NOMO-1 (cell line): ENCODE data around the gene ADGRA3.

ENCODE experiments used
- DNase-seq, 2 experiments: peaks; one replicate each; lab custom pipeline; 2025; ENCODE audit not compliant: unreplicated experiment in 2 of 2; lab: John Stamatoyannopoulos, UW

The ADGRA3 gene

DNA sequence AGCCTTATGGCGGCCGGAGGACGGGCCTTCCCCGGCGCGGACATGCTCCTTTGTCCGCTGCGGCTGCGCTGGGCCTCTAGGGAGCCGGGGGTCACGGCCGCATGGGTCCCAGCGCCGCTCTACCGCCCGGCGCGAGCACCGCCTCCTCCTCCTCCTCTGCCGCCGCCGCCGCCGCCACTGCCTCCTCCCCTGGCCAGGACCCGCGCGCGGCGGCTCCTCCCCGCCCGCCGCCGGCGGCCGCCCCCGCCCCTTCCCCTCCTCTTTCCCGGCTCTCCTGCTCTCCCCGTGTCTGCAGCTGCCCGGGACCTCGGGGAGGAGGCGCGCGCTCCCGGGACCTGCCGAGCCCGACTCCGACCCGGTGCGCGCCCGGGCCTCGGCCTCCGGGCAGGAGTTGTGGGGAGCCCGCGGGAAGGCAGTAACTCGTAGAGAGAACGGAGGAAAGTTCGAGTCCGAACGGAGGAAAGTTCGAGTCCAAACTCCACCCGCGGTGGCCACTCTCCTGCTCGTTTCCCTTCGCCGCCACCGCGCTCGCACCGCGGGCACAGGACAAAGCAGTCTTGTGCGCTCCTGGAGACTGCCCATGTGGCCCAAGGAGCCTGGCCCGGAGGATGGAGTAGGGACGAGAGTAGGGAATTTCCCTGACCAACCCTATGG lies at the start of gene ADGRA3:
ADGRA3 (minus strand) TSS at position 179 of the 654 bp plus-strand sequence. CDS start 282 bp downstream, outside the sequence.
- DNase-seq = peak; percentile 7

GRCh38 chr4:22556495-22556894 lies 40.6 kb upstream of the ADGRA3 start:
- no peak for DNase-seq

- DNase-seq = no peak
Measured at GRCh38 chr4:22554670-22555069, 38.8 kb upstream of the ADGRA3 start.

DNA sequence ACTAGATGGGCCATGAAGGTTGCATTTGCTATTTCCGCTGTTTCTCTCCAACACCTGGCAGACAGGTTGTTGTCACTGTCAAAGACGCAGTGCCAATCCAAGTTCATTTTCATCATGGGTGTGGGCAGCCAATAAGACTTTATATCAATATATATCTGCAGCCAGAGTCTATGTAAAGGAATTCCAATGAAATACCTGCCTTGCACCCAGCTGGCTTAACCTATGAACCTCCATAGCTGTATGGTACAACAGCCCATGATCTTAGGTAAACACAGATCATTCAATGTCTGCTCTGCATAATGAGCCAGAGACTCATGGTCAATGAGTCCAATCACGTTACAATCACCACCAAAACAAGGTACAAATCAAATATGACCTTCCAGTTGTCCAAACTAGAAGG lies 37.7 kb upstream of the ADGRA3 start:
- no peak for DNase-seq

- no peak for DNase-seq
Measured at GRCh38 chr4:22552812-22553211, 36.9 kb upstream of the ADGRA3 start.

GRCh38 chr4:22551550-22551949 lies 35.7 kb upstream of the ADGRA3 start:
- DNase-seq = no peak

- DNase-seq = no peak
Measured at GRCh38 chr4:22546299-22546698, 30.4 kb upstream of the ADGRA3 start.

DNA sequence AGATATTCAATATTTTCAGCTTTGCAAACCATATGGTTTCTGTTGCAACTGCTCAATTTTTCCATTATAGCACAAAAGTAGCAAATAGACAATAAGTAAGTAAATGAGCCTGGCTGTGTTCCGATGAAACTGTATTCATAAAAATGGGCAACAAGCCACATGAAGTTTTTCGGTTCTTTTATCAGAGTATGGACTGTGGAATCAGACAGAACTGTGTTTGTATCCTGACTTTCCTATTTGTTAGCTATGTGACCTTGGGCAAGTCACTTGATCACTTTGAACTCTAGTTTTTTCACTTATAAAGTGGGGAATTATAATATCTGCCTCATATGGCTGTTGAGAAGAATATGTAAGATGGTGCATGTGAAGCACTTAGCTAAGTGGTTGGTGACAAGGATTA lies 23.4 kb upstream of the ADGRA3 start:
- no peak for DNase-seq

DNA sequence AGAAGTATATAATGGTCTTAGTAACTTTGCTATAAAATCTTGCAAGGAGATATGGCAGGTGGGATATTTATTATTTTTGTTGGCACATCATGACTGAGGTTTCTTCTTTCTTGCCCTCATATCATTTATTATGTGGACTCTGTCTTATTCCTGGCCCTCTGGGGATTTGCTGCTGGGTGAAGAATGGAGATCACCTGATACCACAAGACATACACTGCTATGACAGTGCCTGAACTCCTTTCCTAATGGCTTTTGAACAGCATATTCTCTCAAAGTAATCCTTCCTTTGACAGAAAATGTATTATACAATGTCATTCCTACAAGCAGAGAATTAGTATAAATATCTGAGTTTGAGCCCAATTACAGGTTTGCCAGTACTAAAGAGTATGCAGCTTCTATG lies 22.0 kb upstream of the ADGRA3 start:
- DNase-seq = no peak

DNA sequence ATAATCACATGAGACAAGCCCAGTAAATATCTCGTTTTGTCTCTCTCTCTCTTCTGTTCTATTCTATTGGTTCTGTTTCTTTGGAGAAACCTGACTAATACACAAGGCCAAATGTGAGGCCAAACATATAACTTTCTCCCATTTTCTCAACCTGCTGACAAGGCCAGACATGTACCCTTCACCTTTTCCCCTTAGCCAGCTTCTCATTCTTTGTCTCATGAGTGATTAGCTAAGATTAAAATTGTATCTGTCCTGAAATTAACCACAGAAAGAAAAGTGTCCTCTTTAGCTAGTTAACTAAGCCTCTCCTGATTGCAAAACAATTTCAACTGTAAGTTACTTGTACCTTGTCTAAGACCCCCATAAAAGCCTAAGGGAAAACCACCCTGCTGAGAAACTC lies 18.5 kb upstream of the ADGRA3 start:
- no peak for DNase-seq

DNA sequence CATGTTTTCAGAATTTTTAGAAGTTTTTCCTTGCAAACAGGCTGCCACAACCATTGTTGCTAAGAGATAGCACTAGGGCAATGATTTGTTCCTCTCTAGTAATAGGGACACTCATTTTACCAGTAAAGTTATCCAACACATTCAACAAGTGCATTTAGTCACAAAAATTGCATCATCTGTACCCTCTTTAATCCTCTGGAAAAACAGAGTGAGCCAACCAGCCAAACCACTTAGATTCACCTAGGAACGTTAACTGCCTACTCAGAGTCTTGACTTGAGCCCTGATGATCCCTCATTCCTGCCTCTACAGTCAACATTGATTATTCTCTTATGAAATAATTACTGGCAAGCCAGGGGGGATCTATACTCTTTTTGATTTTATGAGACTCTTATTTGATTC lies 17.0 kb upstream of the ADGRA3 start:
- no peak for DNase-seq

- no peak for DNase-seq
Measured at GRCh38 chr4:22532117-22532516, 16.3 kb upstream of the ADGRA3 start.

DNA sequence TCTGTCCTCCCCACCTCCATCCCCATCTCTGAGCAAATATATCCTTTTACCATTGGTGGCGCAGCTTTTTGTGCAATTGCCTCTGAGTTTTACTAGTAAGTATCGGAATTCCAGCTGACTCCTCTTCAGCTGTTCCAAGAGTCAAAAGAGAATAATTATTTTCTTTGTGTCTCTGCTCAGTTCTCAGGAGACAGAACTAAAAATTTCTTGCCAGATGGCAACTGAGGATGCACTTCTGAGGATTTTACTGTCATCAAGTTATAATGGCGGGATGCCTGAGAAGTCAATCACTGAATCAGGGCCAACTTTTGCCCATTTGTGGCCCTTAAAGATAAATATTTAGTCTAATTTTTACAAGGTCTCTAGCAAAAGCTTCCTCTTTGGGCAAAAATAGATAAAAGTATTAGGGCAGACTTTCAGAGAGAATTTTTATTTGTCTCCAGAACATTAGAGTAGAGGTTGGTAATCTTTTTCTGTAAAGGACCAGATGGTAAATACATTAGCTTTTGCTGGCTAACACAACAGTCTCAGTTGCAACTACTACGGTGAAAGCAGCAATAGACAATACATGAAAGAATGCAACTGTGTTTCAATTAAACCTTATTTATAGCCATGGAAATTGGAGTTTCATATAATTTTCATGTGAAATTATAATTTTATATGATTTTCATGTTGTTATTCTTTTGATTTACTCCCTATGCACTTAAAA lies 15.6 kb upstream of the ADGRA3 start:
- no peak for DNase-seq

GRCh38 chr4:22524895-22525294 lies 9.0 kb upstream of the ADGRA3 start:
- no peak for DNase-seq

DNA sequence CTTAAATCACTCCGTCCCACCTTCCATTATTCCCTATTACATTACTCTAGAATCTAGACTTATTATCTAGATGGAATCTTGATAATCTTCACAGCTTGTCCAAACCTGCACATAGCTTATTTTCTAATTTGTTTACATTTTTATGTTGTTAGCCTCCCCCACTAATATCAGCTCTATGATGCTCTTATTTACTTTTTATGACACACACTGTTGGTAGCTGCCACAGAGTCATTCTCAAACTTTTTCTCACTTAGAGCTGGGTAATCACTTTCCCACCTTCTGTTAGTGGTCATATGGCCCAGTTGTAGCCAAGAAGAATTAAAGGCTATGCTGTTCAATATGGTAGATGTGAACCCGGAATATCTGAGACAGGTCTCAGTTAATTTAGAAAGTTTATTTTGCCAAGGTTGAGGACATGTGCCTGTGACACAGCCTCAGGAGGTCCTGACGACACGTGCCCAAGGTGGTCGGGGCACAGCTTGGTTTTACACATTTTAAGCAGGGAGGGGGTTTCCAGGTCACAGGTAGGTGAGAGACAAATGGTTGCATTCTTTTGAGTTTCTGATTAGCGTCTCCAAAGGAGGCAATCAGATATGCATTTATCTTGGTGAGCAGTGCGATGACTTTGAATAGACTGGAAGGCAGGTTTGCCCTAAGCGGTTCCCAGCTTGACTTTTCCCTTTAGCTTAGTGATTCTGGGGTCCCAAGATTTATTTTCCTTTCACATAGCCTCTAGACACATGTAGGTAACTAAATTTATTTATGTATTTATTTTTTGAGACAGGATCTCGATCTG lies 7.0 kb upstream of the ADGRA3 start:
- DNase-seq = no peak

GRCh38 chr4:22522206-22522605 lies 6.3 kb upstream of the ADGRA3 start:
- DNase-seq = no peak

DNA sequence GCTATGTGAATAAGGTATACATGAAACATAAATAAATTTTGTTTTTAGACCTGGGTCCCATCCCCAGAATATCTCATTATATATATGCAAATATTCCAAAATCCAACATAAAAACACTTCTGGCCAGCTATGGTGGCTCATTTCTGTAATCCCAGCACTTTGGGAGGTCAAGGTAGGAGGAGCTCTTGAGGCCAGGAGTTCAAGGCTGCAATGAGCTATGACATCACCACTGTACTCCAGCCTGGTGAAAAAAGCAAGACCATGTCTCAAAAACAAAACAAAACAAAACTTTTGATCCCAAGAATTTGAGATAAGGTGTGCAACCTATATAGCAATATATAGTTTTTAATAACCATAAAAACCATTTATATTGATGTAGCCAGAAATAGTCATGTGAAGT lies 5.4 kb upstream of the ADGRA3 start:
- no peak for DNase-seq

GRCh38 chr4:22515145-22515887 lies 550 bp downstream of the ADGRA3 start:
- peak; percentile 31 to 33 for DNase-seq

GRCh38 chr4:22514481-22514880 lies 1.4 kb downstream of the ADGRA3 start:
- no peak for DNase-seq

DNA sequence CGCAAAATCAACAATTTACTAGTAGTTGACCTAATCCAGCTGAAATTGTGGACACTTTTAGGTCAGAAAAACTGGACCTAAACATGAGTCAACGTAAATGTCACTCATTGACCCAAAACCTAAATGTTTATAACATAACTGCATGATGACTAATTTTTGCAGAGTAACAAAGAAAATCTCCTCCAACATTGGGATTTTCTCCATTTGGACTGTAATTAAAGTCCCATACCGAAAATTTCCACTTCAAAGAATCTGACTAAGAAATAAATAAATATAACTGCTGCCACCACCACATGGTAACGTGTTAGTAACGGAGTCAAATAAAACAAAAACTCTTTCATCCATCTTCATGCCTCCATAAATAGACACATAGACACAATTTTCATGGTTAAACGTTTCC lies 1.9 kb downstream of the ADGRA3 start:
- DNase-seq = no peak

GRCh38 chr4:22512306-22512705 lies 3.6 kb downstream of the ADGRA3 start:
- no peak for DNase-seq
